ENCODE results near the gene ALDH3A2.

ALDH3A2 gene

DNA sequence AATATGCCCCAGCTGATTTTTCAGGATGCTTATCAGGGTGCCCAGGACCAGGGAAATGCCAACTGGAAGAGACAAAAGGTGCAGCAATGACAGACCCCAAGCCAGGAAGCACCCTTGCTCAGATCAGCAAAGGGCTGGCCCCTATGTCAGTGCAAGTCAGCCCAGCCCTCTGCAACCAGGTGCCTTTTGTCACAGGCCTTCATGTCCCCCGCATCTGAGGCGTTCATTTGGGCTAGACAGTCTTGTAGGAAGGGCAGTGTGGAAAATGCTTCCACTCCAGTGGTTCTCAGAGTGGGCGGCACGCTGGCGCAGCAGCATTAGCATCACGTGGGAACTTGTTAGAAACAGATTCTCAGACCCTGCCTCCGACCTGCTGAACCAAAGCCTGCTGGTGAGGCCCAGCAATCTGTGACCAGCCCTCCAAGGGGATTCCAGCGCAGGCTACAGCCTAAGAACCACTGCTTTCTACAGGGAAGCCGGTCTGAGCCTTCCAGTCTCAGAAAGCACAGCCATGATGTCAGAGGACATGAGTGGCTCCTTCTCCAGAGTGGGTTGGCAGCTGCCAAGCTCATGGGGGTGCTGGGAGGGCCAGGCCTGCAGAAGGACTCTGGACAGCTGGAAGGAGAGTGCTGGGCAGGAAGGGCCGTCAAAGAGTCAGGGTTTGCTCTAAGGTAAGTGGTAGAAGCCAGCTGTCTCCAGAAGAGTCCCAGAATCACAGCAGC lies 54.7 kb downstream of the ALDH3A2 start:
- Histone ChIP-seq H3K9ac (no peak overlapping the region), H2AFZ (ENCODE audit: low read depth) (no peak overlapping the region), H3K27me3 (ENCODE audit: insufficient read depth, low read depth) (no peaks in the 10 kb centered on the region), H3K36me3 (ENCODE audit: insufficient read depth) (no peaks in the 10 kb centered on the region), H3K4me2 (no peak overlapping the region), H3K79me2 (ENCODE audit: insufficient read depth, low read depth) (no peaks in the 10 kb centered on the region), H4K20me1 (ENCODE audit: insufficient read depth) (no peaks in the 10 kb centered on the region), H3K4me3 (IDR thresholded peaks at IDR 0.05; ENCODE audit: insufficient read depth, low read depth, low read length) (no peak overlapping the region), H3K27ac (no peak overlapping the region), H3K4me1 (ENCODE audit: low read depth, poor library complexity, severe bottlenecking) (no peaks in the 10 kb centered on the region)
- TF ChIP-seq, protein P1, sequence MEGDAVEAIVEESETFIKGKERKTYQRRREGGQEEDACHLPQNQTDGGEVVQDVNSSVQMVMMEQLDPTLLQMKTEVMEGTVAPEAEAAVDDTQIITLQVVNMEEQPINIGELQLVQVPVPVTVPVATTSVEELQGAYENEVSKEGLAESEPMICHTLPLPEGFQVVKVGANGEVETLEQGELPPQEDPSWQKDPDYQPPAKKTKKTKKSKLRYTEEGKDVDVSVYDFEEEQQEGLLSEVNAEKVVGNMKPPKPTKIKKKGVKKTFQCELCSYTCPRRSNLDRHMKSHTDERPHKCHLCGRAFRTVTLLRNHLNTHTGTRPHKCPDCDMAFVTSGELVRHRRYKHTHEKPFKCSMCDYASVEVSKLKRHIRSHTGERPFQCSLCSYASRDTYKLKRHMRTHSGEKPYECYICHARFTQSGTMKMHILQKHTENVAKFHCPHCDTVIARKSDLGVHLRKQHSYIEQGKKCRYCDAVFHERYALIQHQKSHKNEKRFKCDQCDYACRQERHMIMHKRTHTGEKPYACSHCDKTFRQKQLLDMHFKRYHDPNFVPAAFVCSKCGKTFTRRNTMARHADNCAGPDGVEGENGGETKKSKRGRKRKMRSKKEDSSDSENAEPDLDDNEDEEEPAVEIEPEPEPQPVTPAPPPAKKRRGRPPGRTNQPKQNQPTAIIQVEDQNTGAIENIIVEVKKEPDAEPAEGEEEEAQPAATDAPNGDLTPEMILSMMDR (conservative IDR thresholded peaks at IDR 0.05; ENCODE audit: low read depth, low read length): no peak

DNA sequence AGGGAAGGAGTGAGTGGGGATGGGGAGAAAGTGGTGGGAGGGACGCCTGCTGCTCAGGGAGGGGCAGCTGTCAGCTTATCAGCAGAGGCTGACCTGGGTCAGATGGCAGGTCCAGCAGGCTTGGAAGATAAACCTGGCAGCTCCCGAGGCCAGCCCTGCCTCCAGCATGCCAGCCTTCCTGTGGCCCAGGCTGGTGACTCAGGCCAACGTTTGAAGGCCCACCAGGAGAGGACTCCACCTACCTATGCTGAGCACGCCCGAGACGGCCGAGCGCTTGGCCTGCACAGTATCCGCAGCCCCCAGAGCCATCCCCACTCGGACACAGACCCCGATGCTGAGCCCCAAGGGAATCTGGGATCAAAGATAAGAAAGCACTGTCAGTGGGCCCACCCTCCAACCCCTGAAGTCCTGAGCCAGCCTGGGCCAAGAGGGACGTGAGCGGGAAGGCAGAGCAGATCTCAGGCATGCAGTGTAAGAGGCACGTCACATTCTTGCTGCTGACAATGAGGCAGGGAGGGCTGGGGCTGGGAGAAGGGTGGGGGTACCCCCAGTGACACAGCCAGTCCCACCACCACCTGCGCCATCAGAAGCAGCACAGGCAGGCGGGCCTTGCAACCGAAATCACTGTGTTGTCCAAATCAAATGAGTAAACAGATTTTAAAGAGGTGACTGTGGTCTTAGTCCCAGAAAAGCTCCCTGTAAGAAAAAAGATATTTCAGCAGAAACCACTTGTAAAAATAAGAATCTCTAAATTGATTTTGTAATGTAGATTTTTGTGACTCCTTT lies 55.5 kb downstream of the ALDH3A2 start:
- Histone ChIP-seq H3K4me3 (IDR thresholded peaks at IDR 0.05; ENCODE audit: insufficient read depth, low read depth, low read length) (no peak overlapping the region), H3K4me1 (ENCODE audit: low read depth, poor library complexity, severe bottlenecking) (no peaks in the 10 kb centered on the region), H3K27ac (no peak overlapping the region)

GRCh38 chr17:19705201-19705600 lies 56.6 kb downstream of the ALDH3A2 start:
- no peaks in the 10 kb centered on the region for H3K36me3 ChIP-seq (ENCODE audit: insufficient read depth)
- no peak overlapping the region for H3K27ac ChIP-seq
- no peak overlapping the region for H3K4me2 ChIP-seq
- no peaks in the 10 kb centered on the region for H3K79me2 ChIP-seq (ENCODE audit: insufficient read depth, low read depth)
- H3K4me3 ChIP-seq (IDR thresholded peaks at IDR 0.05; ENCODE audit: insufficient read depth, low read depth, low read length): no peak overlapping the region
- TF ChIP-seq, protein P1 (conservative IDR thresholded peaks at IDR 0.05; ENCODE audit: low read depth, low read length): no peak
- no peaks in the 10 kb centered on the region for H4K20me1 ChIP-seq (ENCODE audit: insufficient read depth)
- H2AFZ ChIP-seq (ENCODE audit: low read depth): no peak overlapping the region
- no peak overlapping the region for H3K9ac ChIP-seq
- H3K27me3 ChIP-seq (ENCODE audit: insufficient read depth, low read depth): no peaks in the 10 kb centered on the region
- H3K4me1 ChIP-seq (ENCODE audit: low read depth, poor library complexity, severe bottlenecking): no peaks in the 10 kb centered on the region

More for the DNA sequence above, 55.5 kb downstream of the ALDH3A2 start:
- H3K9ac ChIP-seq: no peak overlapping the region
- no peaks in the 10 kb centered on the region for H4K20me1 ChIP-seq (ENCODE audit: insufficient read depth)
- TF ChIP-seq, protein P1 (conservative IDR thresholded peaks at IDR 0.05; ENCODE audit: low read depth, low read length): no peak
- H3K4me2 ChIP-seq: no peak overlapping the region
- no peaks in the 10 kb centered on the region for H3K79me2 ChIP-seq (ENCODE audit: insufficient read depth, low read depth)
- H2AFZ ChIP-seq (ENCODE audit: low read depth): no peak overlapping the region
- no peaks in the 10 kb centered on the region for H3K36me3 ChIP-seq (ENCODE audit: insufficient read depth)
- no peaks in the 10 kb centered on the region for H3K27me3 ChIP-seq (ENCODE audit: insufficient read depth, low read depth)

GRCh38 chr17:19705771-19706770 lies 57.5 kb downstream of the ALDH3A2 start:
- Histone ChIP-seq H3K79me2 (ENCODE audit: insufficient read depth, low read depth) (no peaks in the 10 kb centered on the region), H3K27me3 (ENCODE audit: insufficient read depth, low read depth) (no peaks in the 10 kb centered on the region), H3K36me3 (ENCODE audit: insufficient read depth) (no peaks in the 10 kb centered on the region), H3K27ac (no peak overlapping the region), H3K4me2 (no peak overlapping the region), H3K4me3 (IDR thresholded peaks at IDR 0.05; ENCODE audit: insufficient read depth, low read depth, low read length) (no peak overlapping the region), H3K4me1 (ENCODE audit: low read depth, poor library complexity, severe bottlenecking) (no peaks in the 10 kb centered on the region), H3K9ac (no peak overlapping the region), H4K20me1 (ENCODE audit: insufficient read depth) (no peaks in the 10 kb centered on the region), H2AFZ (ENCODE audit: low read depth) (no peak overlapping the region)
- TF ChIP-seq, protein P1 (conservative IDR thresholded peaks at IDR 0.05; ENCODE audit: low read depth, low read length): no peak

Data from KMS-11 (cell line).